Lower leg skin (tissue), 3 donors: ENCODE results near the gene XYLT1.

ENCODE experiments used
- POLR2A ChIP-seq, 2 donors: fragments of 450-650 bp; IDR thresholded peaks; one replicate each; pipeline ENCODE4 v1.6.1; 2016 to 2017; ENCODE audit warnings: antibody characterized with exemption in 2 of 2, mild to moderate bottlenecking in 1 of 2, moderate library complexity in 1 of 2
- TF ChIP-seq, protein P1 (sequence below), 3 donors: fragments of 450-650 bp; IDR thresholded peaks; one replicate each; pipeline ENCODE4 v1.5.1; 2016; ENCODE audit warnings: antibody characterized with exemption in 3 of 3, mild to moderate bottlenecking in 3 of 3, moderate library complexity in 2 of 3

GRCh38 chr16:17511340-17511739 lies 40.6 kb upstream of the XYLT1 start:
- no peak for TF ChIP-seq POLR2A (IDR thresholded peaks at IDR 0.05)
- TF ChIP-seq, protein P1, sequence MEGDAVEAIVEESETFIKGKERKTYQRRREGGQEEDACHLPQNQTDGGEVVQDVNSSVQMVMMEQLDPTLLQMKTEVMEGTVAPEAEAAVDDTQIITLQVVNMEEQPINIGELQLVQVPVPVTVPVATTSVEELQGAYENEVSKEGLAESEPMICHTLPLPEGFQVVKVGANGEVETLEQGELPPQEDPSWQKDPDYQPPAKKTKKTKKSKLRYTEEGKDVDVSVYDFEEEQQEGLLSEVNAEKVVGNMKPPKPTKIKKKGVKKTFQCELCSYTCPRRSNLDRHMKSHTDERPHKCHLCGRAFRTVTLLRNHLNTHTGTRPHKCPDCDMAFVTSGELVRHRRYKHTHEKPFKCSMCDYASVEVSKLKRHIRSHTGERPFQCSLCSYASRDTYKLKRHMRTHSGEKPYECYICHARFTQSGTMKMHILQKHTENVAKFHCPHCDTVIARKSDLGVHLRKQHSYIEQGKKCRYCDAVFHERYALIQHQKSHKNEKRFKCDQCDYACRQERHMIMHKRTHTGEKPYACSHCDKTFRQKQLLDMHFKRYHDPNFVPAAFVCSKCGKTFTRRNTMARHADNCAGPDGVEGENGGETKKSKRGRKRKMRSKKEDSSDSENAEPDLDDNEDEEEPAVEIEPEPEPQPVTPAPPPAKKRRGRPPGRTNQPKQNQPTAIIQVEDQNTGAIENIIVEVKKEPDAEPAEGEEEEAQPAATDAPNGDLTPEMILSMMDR (IDR thresholded peaks at IDR 0.05) = no peak
